GM21447 (cell line): ENCODE data around the gene CDH7.

Experiments used
- ATAC-seq: cut with Tn5 transposase; IDR thresholded peaks from one replicate; pipeline ENCODE4 v1.9.1; 2021; ENCODE audit not compliant: unreplicated experiment

The CDH7 gene

GRCh38 chr18:65907281-65907680, 156.5 kb downstream of the CDH7 start:
- ATAC-seq, result no peak

- ATAC-seq, result no peak
These were observed 168.2 kb downstream of the CDH7 start for GRCh38 chr18:65919018-65919417.

- ATAC-seq, result no peak
These were observed 168.9 kb downstream of the CDH7 start for GRCh38 chr18:65919663-65920062.

GRCh38 chr18:65922103-65922502, 171.3 kb downstream of the CDH7 start:
- ATAC-seq, result no peak

GRCh38 chr18:65924904-65925303, 174.1 kb downstream of the CDH7 start:
- no peak for ATAC-seq

GRCh38 chr18:65934874-65935273, 184.1 kb downstream of the CDH7 start:
- ATAC-seq, result no peak

- no peak for ATAC-seq
These were observed 185.9 kb downstream of the CDH7 start for GRCh38 chr18:65936678-65937077.

- ATAC-seq, result no peak
These were observed 186.4 kb downstream of the CDH7 start for GRCh38 chr18:65937180-65937579.

- ATAC-seq, result peak; percentile 72
These were observed 188.0 kb downstream of the CDH7 start for GRCh38 chr18:65938592-65939372.
